HepG2 (cell line): ENCODE data around the gene SLC25A27.

ENCODE experiments used
- EZH2 ChIP-seq: conservative IDR thresholded peaks from 2 replicates; pipeline ENCODE4 v1.6.1; 2012; ENCODE audit warnings: mild to moderate bottlenecking, low read depth, low read length, moderate library complexity
- RORA ChIP-seq: sonication (generic); formaldehyde crosslinking; IDR thresholded peaks from 2 replicates; pipeline ENCODE4 v1.5.0; 2020; ENCODE audit warnings: mild to moderate bottlenecking, missing genetic modification reagents, moderate library complexity
- ZNF34 ChIP-seq: sonication (generic); formaldehyde crosslinking; IDR thresholded peaks from 2 replicates; pipeline ENCODE4 v1.4.0; 2020; ENCODE audit warnings: mild to moderate bottlenecking, missing genetic modification reagents, borderline replicate concordance

- no peak for TF ChIP-seq RORA
- TF ChIP-seq ZNF34 (CRISPR knock-in tag), result no peak
- no peak for TF ChIP-seq EZH2
Measured at GRCh38 chr6:46689657-46690056, 36.9 kb downstream of the SLC25A27 start.
